Left hindlimb (tissue), 1 donor: Measurements from ENCODE around the gene XRCC4.

Experiments used
- DNase-seq: peaks from one replicate; pipeline ENCODE4 v3.0.0-alpha.2; 2018

XRCC4 gene

DNA sequence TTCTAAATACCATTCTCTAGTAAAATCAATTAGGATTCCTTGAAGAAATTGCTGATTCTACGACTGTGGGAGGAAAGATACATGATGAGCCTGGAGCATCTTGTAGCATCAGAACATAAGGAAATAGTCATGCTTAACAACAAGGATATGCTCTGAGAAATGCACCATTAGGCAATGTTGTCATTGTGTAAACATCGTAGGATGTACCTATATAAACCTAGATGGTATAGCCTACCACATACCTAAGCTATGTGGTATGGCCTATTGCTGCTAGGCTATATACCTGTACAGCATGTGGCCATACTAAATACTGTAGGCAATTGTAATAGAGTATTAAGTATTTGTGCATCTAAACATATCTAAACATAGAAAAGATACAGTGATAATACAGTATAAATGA, 316.8 kb downstream of the XRCC4 start:
- DNase-seq: no peak

DNA sequence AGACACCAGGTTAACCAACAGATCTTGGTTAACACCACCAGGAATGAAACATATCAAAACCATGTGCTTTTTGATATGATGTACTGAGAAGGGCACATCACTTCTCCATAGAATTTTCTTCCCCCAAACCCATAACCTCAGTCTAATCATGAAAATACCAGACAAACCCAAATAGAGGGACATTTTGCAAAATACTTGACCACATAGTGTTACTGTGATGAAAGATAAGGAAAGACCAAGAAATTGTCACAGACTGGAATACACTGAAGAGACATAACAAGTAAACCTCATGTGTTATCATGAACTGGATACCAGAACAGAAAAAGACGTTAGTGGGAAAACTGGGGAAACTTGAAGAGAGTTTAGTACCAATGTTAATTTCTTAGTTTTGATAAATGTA, 319.3 kb downstream of the XRCC4 start:
- DNase-seq: no peak

DNA sequence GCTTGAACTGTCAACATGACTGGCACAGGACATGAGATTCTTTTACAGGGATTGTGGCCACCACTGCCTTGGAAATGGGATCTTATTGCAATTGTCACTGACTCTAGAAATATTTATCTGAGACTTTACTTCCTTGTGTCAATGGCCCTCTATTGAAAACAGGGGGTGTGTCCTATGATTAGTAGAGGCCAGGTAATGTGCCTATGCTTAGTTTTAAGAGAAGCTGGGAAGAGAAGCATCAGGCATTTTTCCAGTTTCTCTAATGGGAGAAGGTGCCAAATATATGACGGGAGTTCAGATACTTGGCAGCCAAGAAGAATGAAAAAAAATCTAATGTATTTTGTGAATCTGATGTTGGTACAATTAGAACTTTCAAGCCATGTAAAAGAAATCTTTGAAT, 320.3 kb downstream of the XRCC4 start:
- no peak for DNase-seq

DNA sequence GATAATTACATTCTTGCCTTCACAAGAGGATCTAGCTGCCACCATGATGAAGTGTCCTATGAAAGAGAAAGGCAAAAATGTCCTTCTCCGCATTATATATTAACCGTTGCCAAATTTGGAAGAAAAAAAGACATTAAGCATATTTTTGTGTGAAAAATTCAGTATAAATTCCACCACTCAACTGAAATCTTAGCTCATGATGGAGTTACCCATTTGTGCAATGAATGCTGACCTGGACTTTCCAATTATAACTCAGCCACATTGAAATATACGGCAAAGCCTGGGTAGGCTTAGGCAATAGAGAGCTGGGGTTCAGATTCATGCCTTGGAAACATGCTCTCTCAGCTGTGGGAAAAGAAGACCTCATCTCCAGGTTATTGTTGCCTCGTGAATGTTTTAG, 322.9 kb downstream of the XRCC4 start:
- DNase-seq: no peak

DNA sequence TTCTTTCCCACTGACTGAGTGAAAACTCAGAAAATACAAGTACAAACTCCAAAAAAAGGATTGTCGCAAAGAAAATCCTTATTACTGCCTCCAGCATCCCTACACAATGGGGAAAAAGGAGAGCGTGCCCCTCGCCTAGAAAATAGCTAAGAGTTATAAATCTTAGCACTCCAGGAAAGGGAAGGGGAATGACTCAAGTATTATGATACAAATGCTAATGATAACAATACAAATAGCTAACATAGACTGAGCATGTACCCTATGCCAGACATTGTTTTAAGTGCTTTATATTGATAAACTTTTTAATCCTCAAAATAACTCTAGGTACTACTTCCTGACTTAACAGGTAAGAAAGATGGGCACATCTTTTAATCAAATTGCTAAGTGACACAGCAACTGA, 323.4 kb downstream of the XRCC4 start:
- no peak for DNase-seq

DNA sequence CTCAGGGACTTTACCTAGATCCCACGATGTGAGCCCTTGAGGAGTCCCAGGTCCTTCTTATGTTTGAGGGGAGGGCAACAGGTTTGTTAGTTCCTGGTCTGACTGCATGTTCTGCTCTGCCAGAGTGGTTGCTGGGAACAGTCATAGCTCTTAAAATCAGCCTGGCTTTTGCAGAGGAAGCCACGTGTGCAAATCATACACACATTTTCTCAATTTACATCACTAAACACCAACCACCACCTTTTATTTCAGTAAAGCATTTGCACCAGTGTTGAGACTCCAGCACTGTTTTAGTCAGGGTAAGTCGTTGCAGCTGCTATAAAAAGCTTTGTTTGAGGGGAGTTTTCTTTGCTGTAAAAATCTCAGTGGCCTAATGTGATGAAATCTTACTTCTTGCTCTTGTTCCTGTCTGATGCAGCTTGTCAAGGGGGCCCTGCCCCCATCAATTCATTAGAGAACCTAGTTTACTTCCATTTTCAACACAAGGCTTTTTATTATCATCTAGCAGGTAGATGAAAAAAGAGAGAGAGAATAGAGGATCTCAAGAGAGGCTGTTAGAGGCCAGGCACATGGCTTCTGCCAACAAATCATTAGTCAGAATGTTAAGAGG, 323.9 kb downstream of the XRCC4 start:
- DNase-seq: no peak

DNA sequence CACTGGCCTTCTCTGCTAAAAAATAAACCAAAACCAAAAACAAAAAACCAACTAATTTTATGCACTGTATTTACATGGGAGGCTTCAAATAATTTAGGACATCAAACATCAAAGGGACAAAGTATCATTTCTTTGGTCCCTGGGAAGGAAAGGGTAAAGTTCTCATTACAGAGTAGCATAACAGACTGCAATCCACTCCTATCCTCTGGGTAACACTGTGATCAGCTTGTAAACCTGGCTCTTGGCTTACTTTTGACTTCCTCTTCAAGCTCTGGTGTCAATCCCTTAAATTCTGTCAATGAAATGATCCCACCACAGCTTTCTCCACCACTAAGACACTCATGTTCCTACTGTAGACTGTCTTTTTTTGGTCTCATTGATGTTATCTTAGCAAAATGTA, 324.4 kb downstream of the XRCC4 start:
- no peak for DNase-seq
